ENCODE measurements around the gene ZNF804A.

Gene ZNF804A

DNA sequence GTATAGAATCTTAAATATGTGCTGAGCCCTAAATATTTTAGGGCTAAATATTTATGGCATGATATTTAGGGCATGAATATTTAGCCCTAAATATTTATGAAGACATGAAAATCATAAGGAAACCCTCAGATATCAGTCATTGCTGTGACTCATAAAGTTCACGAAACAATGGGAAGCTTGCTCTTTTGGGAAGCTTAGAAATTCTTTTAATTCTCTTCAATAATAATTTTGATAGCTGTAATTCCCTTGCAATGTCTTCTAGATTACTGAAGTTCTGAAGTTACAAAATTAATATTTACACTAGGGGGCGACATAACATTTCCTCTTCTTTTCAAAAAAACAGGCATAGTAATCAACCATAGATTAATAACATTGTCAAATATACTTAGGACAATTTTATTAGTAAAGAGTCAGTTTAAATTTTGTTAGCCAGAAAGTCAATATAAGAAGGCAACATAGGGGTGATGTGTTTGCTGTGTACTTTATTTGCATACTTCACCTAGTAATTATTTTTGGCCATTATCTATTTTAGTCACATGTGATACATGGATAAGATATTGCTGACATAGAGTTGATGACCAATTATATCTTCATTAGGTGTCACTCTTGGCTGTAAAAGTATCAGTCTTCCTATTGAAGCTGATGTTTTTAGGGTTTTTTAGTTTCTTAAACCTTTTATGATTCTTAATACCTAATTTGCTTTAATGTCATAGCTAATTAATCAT lies 13.2 kb downstream of the ZNF804A start:
- no peak for DNase-seq

DNA sequence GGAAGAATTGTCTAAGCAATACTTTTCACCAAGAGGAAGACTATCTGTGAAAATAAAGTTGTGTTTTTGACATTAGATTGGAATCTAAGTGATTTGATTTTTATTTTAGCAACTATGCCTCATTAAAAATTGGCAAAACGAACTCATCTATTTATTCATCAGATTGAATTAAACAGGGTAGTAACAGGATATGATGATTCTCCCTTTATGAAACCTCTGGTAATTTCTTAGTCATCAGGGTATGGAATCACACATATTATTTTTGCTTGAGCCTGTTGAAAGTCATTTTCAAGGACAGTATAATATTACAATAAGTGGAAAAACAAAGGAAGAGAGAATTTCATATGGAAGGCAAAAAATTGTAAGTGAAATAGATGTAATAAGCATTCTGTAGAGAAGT lies 22.0 kb downstream of the ZNF804A start:
- no peak for DNase-seq

GRCh38 chr2:184624311-184624710 lies 26.0 kb downstream of the ZNF804A start:
- no peak for DNase-seq

- DNase-seq, result no peak
These were observed 29.7 kb downstream of the ZNF804A start for GRCh38 chr2:184628051-184628450.

GRCh38 chr2:184633726-184634125 lies 35.4 kb downstream of the ZNF804A start:
- no peak for DNase-seq

DNA sequence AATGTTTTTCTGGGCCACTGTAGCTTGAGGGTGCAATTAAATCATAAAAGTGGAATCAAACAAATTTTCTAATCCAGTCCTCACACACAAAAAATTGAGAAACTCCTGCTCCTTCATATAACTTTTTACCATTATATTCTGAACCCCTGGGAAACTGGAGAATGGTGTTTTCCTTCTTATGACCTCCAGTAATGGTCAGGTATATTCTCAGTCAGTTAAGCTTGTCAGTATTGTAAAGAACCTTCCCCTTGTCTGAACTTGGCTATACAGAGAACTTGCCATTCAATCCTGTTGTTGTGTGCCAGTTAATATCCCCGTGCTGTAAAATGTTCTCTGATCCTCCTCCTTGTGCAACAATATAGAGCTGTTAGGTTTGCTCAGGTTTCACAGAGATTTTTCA lies 39.5 kb downstream of the ZNF804A start:
- no peak for DNase-seq

DNA sequence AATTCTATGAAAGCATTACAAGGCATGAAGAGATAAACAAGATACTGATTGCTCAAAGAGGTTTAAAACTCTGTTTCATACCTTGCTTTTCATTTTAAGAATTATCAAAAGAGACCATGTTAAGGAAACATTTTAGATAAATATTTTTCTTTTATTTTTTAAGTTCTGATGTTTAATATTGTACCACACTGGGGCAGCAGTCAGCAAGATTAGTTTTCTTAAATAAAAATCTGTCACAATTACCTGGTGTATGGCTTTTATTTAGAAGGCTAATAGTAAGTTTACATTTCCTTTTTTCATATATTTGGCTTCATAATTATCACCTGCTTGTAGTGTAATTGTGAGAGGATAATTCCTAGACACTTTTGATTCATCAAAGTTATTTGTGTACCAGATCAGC lies 46.4 kb downstream of the ZNF804A start:
- no peak for DNase-seq

GRCh38 chr2:184646177-184646576 lies 47.8 kb downstream of the ZNF804A start:
- no peak for DNase-seq

- no peak for DNase-seq
These were observed 48.3 kb downstream of the ZNF804A start for GRCh38 chr2:184646593-184646992.

DNA sequence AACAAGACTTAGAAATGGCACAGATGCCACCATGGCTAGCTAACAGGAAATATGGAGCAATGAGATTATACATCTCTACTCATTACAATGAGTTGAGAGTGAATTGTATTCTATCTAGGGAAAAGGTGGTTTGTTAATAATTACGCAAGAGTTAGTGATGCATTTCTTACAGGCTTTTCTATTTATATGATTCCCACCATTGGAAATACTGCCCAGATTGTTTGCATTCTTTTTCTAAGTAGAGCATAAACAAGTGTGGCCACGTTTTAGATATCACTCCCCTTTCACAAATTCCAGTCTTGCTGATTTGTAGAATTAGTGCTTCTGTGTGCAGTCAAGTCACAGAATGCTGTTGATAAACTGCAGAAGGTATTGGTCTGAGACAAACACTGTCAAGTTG lies 56.6 kb downstream of the ZNF804A start:
- no peak for DNase-seq

GRCh38 chr2:184677171-184677570 lies 78.8 kb downstream of the ZNF804A start:
- no peak for DNase-seq

- no peak for DNase-seq
These were observed 81.1 kb downstream of the ZNF804A start for GRCh38 chr2:184679219-184680018.

GRCh38 chr2:184680825-184681224 lies 82.5 kb downstream of the ZNF804A start:
- no peak for DNase-seq

- no peak for DNase-seq
These were observed 83.5 kb downstream of the ZNF804A start for GRCh38 chr2:184681642-184682321.

GRCh38 chr2:184683911-184684310 lies 85.6 kb downstream of the ZNF804A start:
- DNase-seq, result no peak

DNA sequence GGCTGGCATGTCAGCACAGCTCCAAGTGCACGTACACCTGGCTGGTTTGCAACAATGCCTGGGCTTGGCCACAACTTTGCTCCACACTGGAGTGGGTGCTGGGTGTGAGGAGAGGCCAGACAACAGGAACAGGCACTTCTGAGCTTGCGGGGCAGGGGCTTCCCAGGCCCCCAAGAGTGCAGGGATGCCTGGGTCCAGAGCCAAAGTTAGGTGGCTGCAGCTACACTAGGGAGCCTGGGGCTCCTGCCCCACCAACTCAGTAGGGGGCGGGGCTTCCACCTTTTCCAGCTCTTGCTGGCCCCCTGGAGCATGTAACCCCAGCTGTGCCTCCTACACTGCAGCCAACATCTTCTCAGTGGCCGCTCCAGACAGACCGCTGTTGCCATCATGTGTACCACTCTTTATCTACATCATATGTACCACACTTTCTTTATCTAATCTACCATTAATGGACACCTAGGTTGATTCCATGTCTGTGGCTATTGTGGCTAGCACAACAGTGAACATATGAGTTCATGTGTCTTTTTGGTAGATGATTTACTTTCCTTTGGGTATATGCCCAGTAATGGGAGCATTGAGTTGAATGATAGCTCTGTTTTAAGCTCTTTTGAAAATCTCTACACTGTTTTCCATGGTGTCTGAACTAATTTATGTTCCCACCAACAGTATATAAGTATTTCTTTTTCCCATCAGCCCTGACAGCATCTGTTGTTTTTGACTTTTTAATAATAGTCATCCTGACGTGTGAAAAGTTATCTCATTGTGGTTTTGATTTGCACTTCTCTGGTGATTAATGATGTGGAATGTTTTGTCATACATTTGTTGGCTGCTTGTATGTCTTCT lies 87.9 kb downstream of the ZNF804A start:
- DNase-seq, result no peak

DNA sequence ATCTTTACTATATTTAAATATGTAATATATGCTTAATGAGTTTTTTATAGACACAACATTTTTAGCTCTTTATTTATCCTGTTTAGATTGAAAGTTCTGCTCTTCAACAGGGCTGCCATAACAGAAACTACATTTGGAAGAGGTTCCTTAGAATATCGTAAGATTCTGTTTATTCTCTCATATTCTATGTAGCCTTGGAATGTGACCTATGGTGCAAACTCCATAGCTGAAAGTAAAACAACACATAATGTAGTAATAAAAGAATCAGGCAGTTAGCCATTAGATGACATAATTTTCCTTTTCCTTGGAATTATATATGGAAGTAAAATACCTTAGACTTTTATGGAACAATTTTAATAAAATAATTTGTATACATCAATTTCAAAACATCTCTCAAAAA lies 91.3 kb downstream of the ZNF804A start:
- no peak for DNase-seq

DNA sequence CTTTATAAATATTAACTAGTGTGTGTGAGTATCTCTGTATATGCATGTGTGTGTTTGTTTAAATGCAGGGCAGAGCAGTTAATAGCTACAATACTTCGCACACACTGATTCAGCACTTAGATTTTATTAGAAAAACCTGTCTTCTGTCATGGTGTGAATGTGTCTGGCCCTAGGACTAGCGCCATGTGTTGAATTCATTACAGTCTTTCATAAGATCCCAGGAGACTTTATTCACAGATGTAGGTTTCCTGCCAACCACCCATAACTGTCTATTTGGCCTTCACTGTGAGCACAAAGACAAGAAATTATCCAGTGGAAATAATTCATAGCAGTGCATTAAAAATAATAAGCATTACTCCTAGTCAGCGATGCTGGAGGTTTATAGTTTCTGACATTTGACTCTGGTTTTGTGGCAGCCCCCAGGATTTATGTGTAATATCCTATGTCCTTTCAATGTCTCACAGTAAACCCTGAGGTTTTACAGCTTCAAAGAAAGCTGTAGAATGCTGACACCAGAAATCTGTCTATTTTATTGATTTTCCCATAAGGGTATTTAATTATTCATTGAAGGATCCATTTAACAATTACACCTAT lies 93.9 kb downstream of the ZNF804A start:
- DNase-seq, result no peak

DNA sequence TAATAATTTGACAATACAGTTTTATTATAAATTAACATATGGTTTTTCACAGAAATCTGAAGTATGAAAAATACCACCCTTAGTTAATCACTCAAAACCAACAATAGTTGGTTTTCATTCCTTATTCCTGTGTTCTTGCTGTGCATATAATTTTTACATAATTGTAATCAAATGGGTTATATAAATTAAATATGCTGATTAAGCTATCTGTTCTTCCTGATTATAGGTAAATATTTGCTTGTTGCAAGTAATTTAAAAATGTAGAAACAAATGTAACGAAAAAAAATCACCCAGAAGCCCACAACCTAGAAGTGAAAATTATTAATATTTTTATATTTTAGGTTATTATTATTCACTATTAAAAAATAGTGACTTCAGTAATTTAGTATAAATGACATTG lies 98.3 kb downstream of the ZNF804A start:
- DNase-seq, result no peak

DNA sequence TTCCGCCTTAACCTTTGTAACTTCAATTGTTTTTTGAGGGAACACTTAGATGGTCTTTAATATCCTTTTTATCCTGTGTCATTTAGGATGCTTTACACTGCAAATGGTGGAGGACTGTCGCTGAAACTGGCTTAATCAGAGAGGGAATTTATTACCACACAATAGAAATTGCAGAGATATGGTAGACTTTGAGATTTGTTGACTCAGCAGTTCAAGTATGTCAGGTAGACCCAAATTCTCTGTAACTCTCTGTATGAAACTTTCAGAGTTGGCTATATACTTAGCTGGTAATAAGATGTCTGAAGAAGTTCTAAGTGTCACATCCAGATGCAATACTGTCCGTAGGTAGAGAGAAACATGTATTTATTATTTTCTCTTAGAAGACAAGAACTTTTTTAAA lies 100.1 kb downstream of the ZNF804A start:
- no peak for DNase-seq

GRCh38 chr2:184721881-184722280 lies 123.6 kb downstream of the ZNF804A start:
- DNase-seq, result no peak

GRCh38 chr2:184727813-184728212 lies 129.5 kb downstream of the ZNF804A start:
- no peak for DNase-seq

- DNase-seq, result no peak
These were observed 130.1 kb downstream of the ZNF804A start for GRCh38 chr2:184728411-184728810.
